CD14-positive monocyte (primary cell): ENCODE measurements around the gene TMEM198. TPM values are rescaled to one million over a fixed set of nuclear protein-coding genes. Genes with fewer than 3 reads are reported as not detected.

Source experiments
- DNase-seq, 3 donors: peaks; one replicate each; pipeline ENCODE4 v3.0.0-alpha.2; 2011 to 2022
- H2AFZ ChIP-seq: 2 replicates; pipeline ENCODE4 v1.6.0; 2012; ENCODE audit warnings: mild to moderate bottlenecking, low read depth, low read length, inconsistent platforms; ENCODE audit not compliant: insufficient read depth, poor library complexity, severe bottlenecking
- H3K27ac ChIP-seq, 2 donors: 1 replicate in 1 of 2; 2 replicates in 1 of 2; pipeline ENCODE4 v1.5.1; 2012 to 2013; ENCODE audit warnings: low read length in 2 of 2, control low read depth in 1 of 2, inconsistent platforms in 1 of 2, low read depth in 1 of 2, mild to moderate bottlenecking in 1 of 2
- H3K27me3 ChIP-seq, 2 donors: one replicate each; pipeline versions ENCODE4 v1.6.0 to v1.6.1; 2011 to 2013; ENCODE audit warnings: low read length in 2 of 2; ENCODE audit not compliant: control insufficient read depth in 2 of 2, insufficient read depth in 2 of 2
- H3K36me3 ChIP-seq, 2 donors: replicated peaks in 1 of 2; 1 replicate in 1 of 2; 2 replicates in 1 of 2; pipeline versions ENCODE4 v1.5.1 to v1.6.1; 2012 to 2013; ENCODE audit warnings: low read length in 2 of 2, control low read depth in 1 of 2, inconsistent platforms in 1 of 2, mild to moderate bottlenecking in 1 of 2; ENCODE audit not compliant: insufficient read depth in 2 of 2, control insufficient read depth in 1 of 2
- H3K4me1 ChIP-seq, 2 donors: 1 replicate in 1 of 2; 2 replicates in 1 of 2; pipeline versions ENCODE4 v1.5.1 to v1.6.1; 2012 to 2013; ENCODE audit warnings: low read length in 2 of 2, control low read depth in 1 of 2, inconsistent platforms in 1 of 2, mild to moderate bottlenecking in 1 of 2, moderate library complexity in 1 of 2; ENCODE audit not compliant: insufficient read depth in 2 of 2, control insufficient read depth in 1 of 2
- H3K4me2 ChIP-seq: replicated peaks from 2 replicates; pipeline ENCODE3; 2012; ENCODE audit warnings: low read length, moderate library complexity, mild to moderate bottlenecking; ENCODE audit not compliant: poor library complexity, severe bottlenecking; ENCODE audit errors: extremely low read depth
- H3K4me3 ChIP-seq, 3 experiments: fragments of 200-600 bp in 1 of 3; sonication (generic) in 1 of 3; replicated peaks in 1 of 3; 1 replicate in 2 of 3; 2 replicates in 1 of 3; pipeline ENCODE4 v1.5.1; 2011 to 2013; ENCODE audit warnings: low read length in 3 of 3, mild to moderate bottlenecking in 3 of 3, control low read depth in 2 of 3, low read depth in 2 of 3, inconsistent platforms in 1 of 3, moderate library complexity in 1 of 3
- H3K79me2 ChIP-seq: 2 replicates; pipeline ENCODE4 v1.6.0; 2012; ENCODE audit warnings: mild to moderate bottlenecking, control low read depth, inconsistent platforms, low read length, moderate library complexity; ENCODE audit not compliant: insufficient read depth
- H3K9ac ChIP-seq: 2 replicates; pipeline ENCODE4 v1.6.0; 2017; ENCODE audit warnings: low read length, mild to moderate bottlenecking; ENCODE audit not compliant: insufficient read depth, poor library complexity, severe bottlenecking
- H3K9me3 ChIP-seq, 2 donors: replicated peaks in 1 of 2; 1 replicate in 1 of 2; 2 replicates in 1 of 2; pipeline versions ENCODE4 v1.5.1 to v1.6.1; 2012 to 2013; ENCODE audit warnings: low read length in 2 of 2, control low read depth in 1 of 2; ENCODE audit not compliant: control insufficient read depth in 1 of 2, insufficient read depth in 1 of 2
- H4K20me1 ChIP-seq: 2 replicates; pipeline ENCODE4 v1.6.0; 2012; ENCODE audit warnings: mild to moderate bottlenecking, low read length, control low read depth, moderate library complexity; ENCODE audit not compliant: insufficient read depth
- H3K27ac Mint-ChIP-seq, 7 donors: one replicate each; pipeline ENCODE4 v1.8.0; 2020; ENCODE audit warnings: mild to moderate bottlenecking in 7 of 7, mixed read lengths in 7 of 7, moderate library complexity in 6 of 7, inconsistent platforms in 2 of 7
- H3K27me3 Mint-ChIP-seq, 3 donors: one replicate each; pipeline ENCODE4 v1.8.0; 2021 to 2022; ENCODE audit warnings: low read depth in 3 of 3, mild to moderate bottlenecking in 3 of 3, mixed read lengths in 3 of 3, moderate library complexity in 3 of 3, inconsistent platforms in 1 of 3
- H3K36me3 Mint-ChIP-seq, 2 donors: one replicate each; pipeline ENCODE4 v1.8.0; 2020; ENCODE audit warnings: mixed read lengths in 2 of 2, inconsistent platforms in 1 of 2, mild to moderate bottlenecking in 1 of 2
- H3K4me1 Mint-ChIP-seq: one replicate; pipeline ENCODE4 v1.8.0; 2020; ENCODE audit warnings: mild to moderate bottlenecking, mixed read lengths
- H3K4me3 Mint-ChIP-seq, 2 donors: one replicate each; pipeline ENCODE4 v1.8.0; 2020; ENCODE audit warnings: mild to moderate bottlenecking in 2 of 2, mixed read lengths in 2 of 2, moderate library complexity in 1 of 2
- H3K9me3 Mint-ChIP-seq, 7 donors: one replicate each; pipeline ENCODE4 v1.8.0; 2020 to 2022; ENCODE audit warnings: mixed read lengths in 7 of 7, mild to moderate bottlenecking in 6 of 7, moderate library complexity in 6 of 7, inconsistent platforms in 2 of 7
- WGBS: methylation state at CpG from one replicate; pipeline ENCODE4 v1.1.5; 2013; ENCODE audit warnings: missing lambda C conversion rate; ENCODE audit not compliant: insufficient coverage; 5-methylcytosine and 5-hydroxymethylcytosine counted together
- intact Hi-C, 2 donors: fragments of 100-400 bp; cut with micrococcal nuclease; formaldehyde crosslinking; loops; one replicate each; pipeline versions ENCODE4 v1.15.0 to v1.15.1; 2023
- polyA plus RNA-seq, 3 donors: library from polyadenylated mRNA; depleted of rRNA in 1 of 3; unstranded in 2 of 3; stranded (reverse) in 1 of 3; fragments of 300-500 nt in 2 of 3; fragments of >200 nt in 1 of 3; fragmentation: Illumina TruSeq in 2 of 3; gene quantifications; 1 replicate in 2 of 3; 2 replicates in 1 of 3; pipeline ENCODE4 v1.2.3, GENCODE V29; 2012 to 2021
- TF ChIP-seq, protein P1 (sequence below): fragments of 200-600 bp; IDR thresholded peaks from one replicate; pipeline ENCODE4 v1.8.0; 2022; ENCODE audit warnings: antibody characterized with exemption, mild to moderate bottlenecking

TMEM198 gene
- polyA plus RNA-seq, 3 donors = not detected

DNA sequence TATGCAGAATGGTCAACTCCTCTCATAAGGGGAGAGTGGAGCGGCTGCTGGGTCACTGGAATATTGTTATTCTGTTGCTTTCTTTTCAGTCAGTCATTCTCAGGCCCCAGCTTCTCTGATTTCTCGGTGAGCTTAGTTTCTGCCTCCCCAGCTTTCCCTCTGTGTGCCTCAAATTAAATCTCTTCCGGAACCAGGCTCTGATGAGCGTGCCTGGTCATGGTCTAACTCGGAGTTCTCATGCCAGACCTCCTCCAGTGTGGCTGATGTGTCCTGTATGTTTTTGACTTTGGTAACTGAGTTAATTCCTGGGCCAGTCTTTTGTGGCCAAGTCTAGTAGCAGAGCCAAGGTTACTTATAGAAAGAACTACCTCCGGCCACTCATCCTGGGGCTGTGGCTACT, 48.9 kb downstream of the TMEM198 start:
- TF ChIP-seq, protein P1, sequence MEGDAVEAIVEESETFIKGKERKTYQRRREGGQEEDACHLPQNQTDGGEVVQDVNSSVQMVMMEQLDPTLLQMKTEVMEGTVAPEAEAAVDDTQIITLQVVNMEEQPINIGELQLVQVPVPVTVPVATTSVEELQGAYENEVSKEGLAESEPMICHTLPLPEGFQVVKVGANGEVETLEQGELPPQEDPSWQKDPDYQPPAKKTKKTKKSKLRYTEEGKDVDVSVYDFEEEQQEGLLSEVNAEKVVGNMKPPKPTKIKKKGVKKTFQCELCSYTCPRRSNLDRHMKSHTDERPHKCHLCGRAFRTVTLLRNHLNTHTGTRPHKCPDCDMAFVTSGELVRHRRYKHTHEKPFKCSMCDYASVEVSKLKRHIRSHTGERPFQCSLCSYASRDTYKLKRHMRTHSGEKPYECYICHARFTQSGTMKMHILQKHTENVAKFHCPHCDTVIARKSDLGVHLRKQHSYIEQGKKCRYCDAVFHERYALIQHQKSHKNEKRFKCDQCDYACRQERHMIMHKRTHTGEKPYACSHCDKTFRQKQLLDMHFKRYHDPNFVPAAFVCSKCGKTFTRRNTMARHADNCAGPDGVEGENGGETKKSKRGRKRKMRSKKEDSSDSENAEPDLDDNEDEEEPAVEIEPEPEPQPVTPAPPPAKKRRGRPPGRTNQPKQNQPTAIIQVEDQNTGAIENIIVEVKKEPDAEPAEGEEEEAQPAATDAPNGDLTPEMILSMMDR = no peak
- Histone ChIP-seq H2AFZ (no peak overlapping the region), H3K4me3 (no peak overlapping the region), H3K4me1 (peaks cover 5 to 6% of the 10 kb centered on the region in 2 donors), H3K4me2 (no peak overlapping the region), H3K36me3 (no peaks in the 10 kb centered on the region), H4K20me1 (no peaks in the 10 kb centered on the region), H3K79me2 (no peaks in the 10 kb centered on the region), H3K9ac (no peak overlapping the region), H3K27me3 (no peaks in the 10 kb centered on the region), H3K9me3 (no peaks in the 10 kb centered on the region), H3K27ac (no peak overlapping the region)
- Mint-ChIP-seq H3K4me3 (no peak overlapping the region), H3K27me3 (peaks cover 6 to 16% (median 7%) of the 10 kb centered on the region in 3 donors), H3K27ac (no peak overlapping the region), H3K36me3 (no peaks in the 10 kb centered on the region), H3K4me1 (peaks cover 8% of the 10 kb centered on the region), H3K9me3 (peaks cover 0 to 1% (median 0%) of the 10 kb centered on the region in 7 donors)
- DNase-seq = no peak
- WGBS = 93% methylated on average over 3 of the region's 6 CpGs
- intact Hi-C loops = no loop called here

DNA sequence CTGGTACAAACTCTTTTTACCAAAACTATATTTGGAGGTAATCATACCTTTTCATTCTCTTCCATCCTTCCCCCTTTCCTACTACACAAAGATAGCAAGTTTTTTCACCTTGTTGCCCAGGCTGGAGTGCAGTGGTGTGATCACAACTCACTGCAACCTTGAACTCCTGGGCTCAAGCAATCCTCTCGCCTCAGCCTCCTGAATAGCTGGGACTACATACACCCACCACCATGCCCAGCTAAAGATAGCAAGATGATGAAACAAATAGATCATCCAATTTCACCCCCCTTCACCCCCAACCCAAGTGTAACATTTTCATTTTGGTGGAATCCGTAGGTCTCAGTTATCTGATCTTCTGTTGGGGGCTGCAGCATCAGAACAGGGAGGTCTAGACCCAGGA, 49.3 kb downstream of the TMEM198 start:
- H3K4me3 Mint-ChIP-seq = no peak overlapping the region
- Histone ChIP-seq H2AFZ (no peak overlapping the region), H3K4me2 (no peak overlapping the region), H4K20me1 (no peaks in the 10 kb centered on the region), H3K79me2 (no peaks in the 10 kb centered on the region), H3K27me3 (no peaks in the 10 kb centered on the region), H3K9me3 (no peaks in the 10 kb centered on the region), H3K36me3 (no peaks in the 10 kb centered on the region), H3K9ac (no peak overlapping the region), H3K27ac (no peak overlapping the region), H3K4me3 (no peak overlapping the region), H3K4me1 (peaks cover 5 to 8% of the 10 kb centered on the region in 2 donors)
- no peaks in the 10 kb centered on the region for H3K36me3 Mint-ChIP-seq
- intact Hi-C loops = no loop called here
- H3K27ac Mint-ChIP-seq = no peak overlapping the region
- H3K9me3 Mint-ChIP-seq = peaks cover 0 to 1% (median 0%) of the 10 kb centered on the region in 7 donors
- H3K4me1 Mint-ChIP-seq = peaks cover 11% of the 10 kb centered on the region
- WGBS = 100% methylated on average over 1 of the region's 2 CpGs
- DNase-seq = no peak
- TF ChIP-seq, protein P1 = no peak
- H3K27me3 Mint-ChIP-seq = peaks cover 6 to 16% (median 7%) of the 10 kb centered on the region in 3 donors
